NB4 (cell line): ENCODE measurements around the gene NKAP.

Experiments
- MYC ChIP-seq: IDR thresholded peaks from 2 replicates; pipeline ENCODE4 v1.6.1; 2011; ENCODE audit warnings: low read depth, low read length
- POLR2A ChIP-seq: IDR thresholded peaks from 2 replicates; pipeline ENCODE4 v1.6.1; 2011; ENCODE audit warnings: mild to moderate bottlenecking; ENCODE audit not compliant: insufficient read length; ENCODE audit errors: extremely low read depth
- TF ChIP-seq, protein P1 (sequence below): IDR thresholded peaks from one replicate; pipeline ENCODE4 v1.5.1; 2012; ENCODE audit warnings: low read depth, low read length
- TF ChIP-seq, protein P2 (sequence below): IDR thresholded peaks from 2 replicates; pipeline ENCODE4 v1.6.1; 2011; ENCODE audit warnings: low read depth, low read length

- TF ChIP-seq POLR2A (no peak), MYC (no peak)
- TF ChIP-seq, protein P1, sequence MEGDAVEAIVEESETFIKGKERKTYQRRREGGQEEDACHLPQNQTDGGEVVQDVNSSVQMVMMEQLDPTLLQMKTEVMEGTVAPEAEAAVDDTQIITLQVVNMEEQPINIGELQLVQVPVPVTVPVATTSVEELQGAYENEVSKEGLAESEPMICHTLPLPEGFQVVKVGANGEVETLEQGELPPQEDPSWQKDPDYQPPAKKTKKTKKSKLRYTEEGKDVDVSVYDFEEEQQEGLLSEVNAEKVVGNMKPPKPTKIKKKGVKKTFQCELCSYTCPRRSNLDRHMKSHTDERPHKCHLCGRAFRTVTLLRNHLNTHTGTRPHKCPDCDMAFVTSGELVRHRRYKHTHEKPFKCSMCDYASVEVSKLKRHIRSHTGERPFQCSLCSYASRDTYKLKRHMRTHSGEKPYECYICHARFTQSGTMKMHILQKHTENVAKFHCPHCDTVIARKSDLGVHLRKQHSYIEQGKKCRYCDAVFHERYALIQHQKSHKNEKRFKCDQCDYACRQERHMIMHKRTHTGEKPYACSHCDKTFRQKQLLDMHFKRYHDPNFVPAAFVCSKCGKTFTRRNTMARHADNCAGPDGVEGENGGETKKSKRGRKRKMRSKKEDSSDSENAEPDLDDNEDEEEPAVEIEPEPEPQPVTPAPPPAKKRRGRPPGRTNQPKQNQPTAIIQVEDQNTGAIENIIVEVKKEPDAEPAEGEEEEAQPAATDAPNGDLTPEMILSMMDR = no peak
- TF ChIP-seq, protein P2, sequence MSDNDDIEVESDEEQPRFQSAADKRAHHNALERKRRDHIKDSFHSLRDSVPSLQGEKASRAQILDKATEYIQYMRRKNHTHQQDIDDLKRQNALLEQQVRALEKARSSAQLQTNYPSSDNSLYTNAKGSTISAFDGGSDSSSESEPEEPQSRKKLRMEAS = no peak
Measured at GRCh38 chrX:119986203-119986602, 42.7 kb upstream of the NKAP start.
